Measurements from ENCODE around the gene BAIAP2. TPM values are rescaled to one million over a fixed set of nuclear protein-coding genes. Genes with fewer than 3 reads are reported as not detected.

BAIAP2 gene
- total and polyA plus RNA-seq, 10 of the 15 experiments (the other 5 are each of a cell fraction or from before 2014, with no cell fraction given) = 0.15 to 1.2 (median 0.46) TPM; not detected in 2

GRCh38 chr17:80986046-80986445 is 48.9 kb upstream of the BAIAP2 start:
- ATAC-seq (no peak), DNase-seq (ENCODE audit: low read depth, low spot score) (no peak), FAIRE-seq (no peak)
- no peak for TF ChIP-seq RCOR1 (conservative IDR thresholded peaks at IDR 0.05; ENCODE audit: low read depth, low read length)
- ChIA-PET POLR2A (no interaction called here), SMC1A (ENCODE audit: uncharacterized antibody, unreplicated experiment) (no interaction called here), CTCF (no interaction called here), RAD21 (ENCODE audit: unreplicated experiment) (no interaction called here)
- intact Hi-C loops (cut with micrococcal nuclease; ENCODE audit: unreplicated experiment) = no loop called here
- Histone ChIP-seq H3K9ac (ENCODE audit: control insufficient read depth, insufficient read depth, low read length) (no peak overlapping the region), H2AFZ (ENCODE audit: control insufficient read depth, low read depth, low read length) (no peak overlapping the region), H3K27me3 (replicated peaks in 1 of 2; ENCODE audit: control insufficient read depth in 2 of 2, insufficient read depth in 2 of 2, low read length in 1 of 2) (peaks cover 0 to 3% of the 10 kb centered on the region in 2 experiments; a peak in 2 of 4 replicates), H4K20me1 (ENCODE audit: control insufficient read depth, insufficient read depth) (no peaks in the 10 kb centered on the region), H3K4me2 (ENCODE audit: control insufficient read depth, insufficient read depth) (no peak overlapping the region), H3K9me3 (replicated peaks; ENCODE audit: control insufficient read depth, insufficient read depth, low read length) (no peaks in the 10 kb centered on the region), H3K4me3 (no peak overlapping the region), H3K79me2 (ENCODE audit: control insufficient read depth, insufficient read depth, low read length) (no peaks in the 10 kb centered on the region), H3K27ac (ENCODE audit: control insufficient read depth, insufficient read depth) (no peak overlapping the region), H3K4me1 (ENCODE audit: control insufficient read depth, insufficient read depth, low read length) (peaks cover 10% of the 10 kb centered on the region), H3K36me3 (ENCODE audit: control insufficient read depth in 2 of 2, insufficient read depth in 2 of 2, low read length in 1 of 2) (no peaks in the 10 kb centered on the region)
- BruUV-seq (replicated peaks) = no TSS peak
- 57% methylated on average over 7 of the region's 7 CpGs for WGBS (ENCODE audit: insufficient coverage, insufficient replicate concordance, low lambda C conversion rate, missing lambda C conversion rate)
- in situ Hi-C loops (cut with MboI) = no loop called here

- CTCF ChIA-PET = no interaction called here
These were observed 48.0 kb upstream of the BAIAP2 start for GRCh38 chr17:80986816-80987475.

More at GRCh38 chr17:80986816-80987475, 48.0 kb upstream of the BAIAP2 start:
- TF ChIP-seq STAT1 (conservative IDR thresholded peaks at IDR 0.05) (no peak), NRF1 (conservative IDR thresholded peaks at IDR 0.05; ENCODE audit: low read depth, low read length) (no peak), DPF2 (IDR thresholded peaks at IDR 0.05) (no peak), CEBPB (IDR thresholded peaks at IDR 0.05; ENCODE audit: borderline replicate concordance in 1 of 2, low read depth in 2 of 2, low read length in 2 of 2) (no peak), KAT2A (conservative IDR thresholded peaks at IDR 0.05; ENCODE audit: control insufficient read depth, low read depth, low read length) (no peak), BRCA1 (IDR thresholded peaks at IDR 0.05; ENCODE audit: low read depth, low read length) (no peak), ZNF274 (IDR thresholded peaks at IDR 0.05; ENCODE audit: insufficient read depth, insufficient read length) (no peak), HCFC1 (IDR thresholded peaks at IDR 0.05; ENCODE audit: low read length) (no peak), SRF (IDR thresholded peaks at IDR 0.05; ENCODE audit: low read depth in 2 of 2, low read length in 2 of 2) (no peak), STAT3 (IDR thresholded peaks at IDR 0.05; ENCODE audit: low read depth, low read length) (no peak)
- Histone ChIP-seq H3K27me3 (replicated peaks in 1 of 2; ENCODE audit: control insufficient read depth in 2 of 2, insufficient read depth in 2 of 2, low read length in 1 of 2) (peaks cover 0 to under 1% of the 10 kb centered on the region in 2 experiments; a peak in 2 of 4 replicates), H3K4me1 (ENCODE audit: control insufficient read depth, insufficient read depth, low read length) (peaks cover 10% of the 10 kb centered on the region), H3K4me3 (no peak overlapping the region), H3K9me3 (replicated peaks; ENCODE audit: control insufficient read depth, insufficient read depth, low read length) (no peaks in the 10 kb centered on the region), H3K36me3 (ENCODE audit: control insufficient read depth in 2 of 2, insufficient read depth in 2 of 2, low read length in 1 of 2) (no peaks in the 10 kb centered on the region), H4K20me1 (ENCODE audit: control insufficient read depth, insufficient read depth) (no peaks in the 10 kb centered on the region), H3K79me2 (ENCODE audit: control insufficient read depth, insufficient read depth, low read length) (peaks cover 1% of the 10 kb centered on the region), H3K27ac (ENCODE audit: control insufficient read depth, insufficient read depth) (no peak overlapping the region), H2AFZ (ENCODE audit: control insufficient read depth, low read depth, low read length) (no peak overlapping the region), H3K9ac (ENCODE audit: control insufficient read depth, insufficient read depth, low read length) (no peak overlapping the region), H3K4me2 (ENCODE audit: control insufficient read depth, insufficient read depth) (no peak overlapping the region)
- ATAC-seq = no peak
- intact Hi-C loops (cut with micrococcal nuclease; ENCODE audit: unreplicated experiment) (no loop called here), in situ Hi-C loops (cut with MboI) (no loop called here)
- ChIA-PET RAD21 (ENCODE audit: unreplicated experiment) (no interaction called here), SMC1A (ENCODE audit: uncharacterized antibody, unreplicated experiment) (no interaction called here), POLR2A (interaction anchor here (0.7 kb wide), 1 partner anchor 64 kb away, joined by 5 read pairs; no protein-coding TSS in a partner anchor)
- BruUV-seq (replicated peaks) = no TSS peak
- WGBS (ENCODE audit: insufficient coverage, insufficient replicate concordance, low lambda C conversion rate, missing lambda C conversion rate) = 22% methylated on average over 18 of the region's 18 CpGs
- FAIRE-seq = no peak
- no peak for DNase-seq (ENCODE audit: low read depth, low spot score)
